ENCODE measurements around the gene RAPGEF4.
A peak's percentile ranks its signal among the peaks of the same experiment; 100 is the strongest.

The RAPGEF4 gene

DNA sequence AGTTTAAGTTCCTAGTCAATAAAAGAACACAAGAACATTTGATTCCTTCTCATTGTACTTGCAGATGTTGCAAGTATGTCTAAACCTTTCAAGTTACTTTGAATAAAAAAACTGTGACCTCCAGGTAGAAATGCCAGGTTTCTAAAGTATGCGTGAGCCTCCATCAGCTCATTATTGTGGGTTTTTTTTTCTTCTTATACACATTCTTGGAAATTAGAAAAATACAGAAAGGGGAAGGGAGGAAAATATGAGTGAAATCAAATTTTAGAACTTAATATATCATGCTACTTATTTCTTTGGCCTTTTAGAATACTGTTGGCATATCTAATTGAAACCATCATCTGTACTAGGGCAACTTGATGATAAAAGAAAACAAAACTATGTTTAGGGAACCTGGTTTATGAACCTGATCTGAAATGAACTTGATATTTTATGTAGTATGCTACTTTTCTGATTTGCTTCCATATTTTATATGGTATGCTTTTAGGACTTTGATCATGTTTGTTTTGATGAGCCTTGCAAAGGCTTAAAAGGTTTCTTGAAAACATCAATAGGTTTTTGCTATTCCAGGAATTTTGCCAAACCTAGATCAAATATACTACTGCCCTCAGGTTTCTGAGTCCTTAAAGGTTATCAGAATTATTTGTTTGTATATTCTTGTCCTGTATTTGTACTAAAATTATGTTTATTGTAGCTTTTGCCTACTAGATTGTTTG is 209.3 kb downstream of the RAPGEF4 start:
- no peak for DNase-seq

DNA sequence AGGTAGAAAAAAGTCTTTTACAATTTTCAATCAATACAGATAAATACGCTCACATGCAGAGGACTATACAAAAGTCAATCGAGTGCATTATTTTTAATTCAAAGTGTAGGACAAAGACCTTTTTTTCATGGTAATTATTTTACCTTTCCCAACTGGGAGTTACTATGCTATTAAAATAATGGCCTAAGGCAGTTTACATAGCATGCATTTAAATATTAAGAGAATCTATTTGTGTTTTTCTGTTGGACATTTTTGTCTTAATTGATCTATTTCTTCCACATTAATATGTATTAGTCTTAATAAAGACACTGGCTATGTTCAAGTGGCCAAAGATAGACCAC is 209.8 kb downstream of the RAPGEF4 start:
- no peak for DNase-seq

DNA sequence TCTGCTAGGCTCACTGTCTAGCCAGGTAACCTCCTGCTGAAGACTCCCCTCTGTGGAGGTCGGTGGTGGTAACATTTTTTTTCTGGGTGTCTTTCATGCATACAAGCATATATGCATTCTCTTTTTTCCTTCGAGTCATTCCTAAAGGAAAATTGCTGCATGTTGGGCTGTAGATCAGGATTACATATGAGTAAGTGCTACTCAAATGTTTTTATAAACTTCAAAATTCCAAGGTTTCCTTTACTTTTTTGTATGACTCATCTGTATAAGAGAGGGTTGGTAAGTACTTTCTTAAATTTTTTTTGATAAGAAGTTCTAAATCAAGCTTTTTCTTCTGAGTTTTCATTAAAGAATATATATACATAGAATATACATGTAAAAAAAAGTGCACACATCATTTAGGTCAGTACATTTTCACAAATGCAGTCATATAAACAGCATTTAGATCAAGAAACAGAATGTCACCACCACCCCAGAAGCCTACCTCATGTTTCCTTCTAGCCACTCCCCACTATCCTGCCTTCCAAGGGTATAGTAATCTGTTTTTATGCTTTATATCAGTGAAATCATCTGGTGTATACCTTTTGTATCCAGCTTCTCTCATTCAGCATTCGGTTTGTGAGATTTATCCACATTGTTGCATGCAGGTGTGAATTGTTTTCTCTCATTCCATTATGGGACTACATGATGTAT is 212.0 kb downstream of the RAPGEF4 start:
- DNase-seq = no peak

DNA sequence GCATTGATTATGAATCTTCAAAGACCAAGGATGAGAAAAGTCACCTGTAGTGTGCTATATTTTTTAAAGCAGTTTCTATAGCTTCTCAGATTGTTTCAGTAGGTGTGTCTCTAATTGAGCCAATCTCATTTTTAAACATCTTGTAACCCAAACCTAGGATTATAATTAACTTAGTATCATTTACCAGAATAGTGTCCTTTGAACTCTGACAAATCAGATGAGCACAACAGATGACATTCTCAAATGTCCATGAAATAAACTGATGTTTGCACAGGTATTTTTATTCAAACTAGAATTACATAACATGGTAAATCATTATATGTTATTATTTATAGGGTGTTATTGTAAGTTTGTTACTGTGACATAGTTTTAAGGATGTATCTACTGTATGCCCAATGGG is 213.9 kb downstream of the RAPGEF4 start:
- DNase-seq = no peak

DNA sequence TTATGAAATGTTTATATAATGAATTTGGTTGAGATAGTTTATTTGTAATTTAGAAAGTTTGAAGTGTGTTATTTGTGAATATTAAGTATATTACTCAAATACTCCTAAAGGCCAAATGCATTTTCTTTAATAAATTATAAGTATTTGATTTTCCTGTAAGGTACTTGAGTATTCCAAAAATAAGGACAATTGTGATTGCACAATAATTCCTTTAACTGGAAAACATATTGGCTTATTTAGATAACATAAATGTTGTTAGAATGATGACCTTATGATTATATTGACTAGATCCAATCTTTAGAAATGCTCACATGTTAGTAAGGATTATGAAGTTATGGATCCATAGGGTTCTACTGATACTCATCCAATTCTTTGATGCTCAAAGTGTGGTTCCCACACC is 214.9 kb downstream of the RAPGEF4 start:
- DNase-seq = no peak

DNA sequence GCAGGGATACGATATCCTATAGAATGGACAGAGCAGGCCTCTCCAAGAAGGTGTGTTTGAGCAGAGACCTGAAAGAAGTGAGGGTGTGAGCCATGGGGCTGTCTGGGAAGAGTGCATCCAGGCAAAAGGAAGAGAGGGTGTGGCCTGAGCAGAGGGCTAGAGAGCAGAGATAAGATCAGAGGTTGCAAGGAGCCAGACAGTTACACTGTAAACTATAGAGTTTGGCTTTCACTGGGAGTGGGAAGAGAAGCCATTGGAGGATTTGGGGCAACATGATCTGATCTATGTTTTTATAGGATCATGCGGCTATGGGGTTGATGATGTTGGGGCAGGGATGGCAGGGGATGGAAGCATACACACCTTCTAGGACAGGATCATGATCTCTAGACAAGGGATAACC is 215.9 kb downstream of the RAPGEF4 start:
- DNase-seq = no peak

DNA sequence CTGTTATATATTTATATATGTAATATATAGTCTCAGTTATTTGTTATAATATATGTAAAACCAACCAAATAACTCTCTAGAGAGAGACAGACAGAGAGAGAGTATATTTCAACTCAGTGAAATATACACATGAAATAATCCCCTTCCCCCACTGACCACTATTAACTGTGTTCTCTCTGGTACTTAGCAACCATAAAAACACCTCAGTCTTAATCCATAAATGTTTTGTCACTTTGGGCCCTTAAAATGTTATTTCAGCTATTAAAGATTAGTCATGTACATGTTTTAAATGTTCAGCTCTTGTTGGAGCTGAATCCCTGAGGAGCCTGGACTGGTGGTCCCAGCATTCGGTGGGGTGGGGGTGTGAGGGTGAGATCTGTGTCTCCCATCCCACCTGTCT is 217.8 kb downstream of the RAPGEF4 start:
- DNase-seq = no peak

DNA sequence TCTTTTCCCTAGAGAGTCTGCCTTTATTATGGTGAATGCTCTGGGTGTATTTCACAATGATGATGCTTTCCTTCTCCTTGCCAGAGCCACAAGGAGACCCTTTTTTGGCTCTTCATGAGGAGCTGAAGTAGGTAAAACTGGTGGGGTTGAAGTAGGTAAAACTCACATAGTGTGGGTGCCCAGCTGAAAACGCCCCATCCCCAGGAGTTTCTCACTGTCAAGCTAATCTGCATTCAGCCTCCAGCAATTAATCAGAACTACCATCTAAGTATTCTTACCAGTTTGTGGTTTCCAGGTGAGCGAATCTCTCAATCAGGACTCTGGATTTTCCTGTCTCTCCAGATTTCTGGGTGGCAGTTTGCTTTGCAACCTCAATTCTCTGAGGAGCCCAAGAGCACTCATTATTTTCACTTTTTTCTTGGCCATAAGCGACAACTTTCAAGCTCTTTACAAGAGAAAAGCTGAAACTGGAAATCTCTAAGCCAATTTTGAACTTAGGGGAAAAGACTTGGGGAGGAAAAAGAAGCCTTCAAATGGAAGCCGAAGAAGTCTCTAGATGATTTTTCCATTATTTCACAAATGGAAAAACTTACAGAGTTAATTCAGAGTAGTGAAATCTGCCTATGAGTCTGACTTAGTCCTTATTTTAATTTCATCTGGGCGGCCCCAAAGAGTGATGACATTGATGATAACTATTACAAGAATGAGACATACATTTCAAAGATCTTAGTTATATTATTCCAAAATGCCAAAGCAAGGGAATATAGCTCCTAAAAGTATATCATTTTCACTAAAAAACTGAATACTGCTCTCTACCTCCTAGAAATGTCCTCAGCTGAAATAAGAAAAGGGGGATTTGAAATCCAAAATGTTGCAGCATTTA is 218.6 kb downstream of the RAPGEF4 start:
- no peak for DNase-seq

DNA sequence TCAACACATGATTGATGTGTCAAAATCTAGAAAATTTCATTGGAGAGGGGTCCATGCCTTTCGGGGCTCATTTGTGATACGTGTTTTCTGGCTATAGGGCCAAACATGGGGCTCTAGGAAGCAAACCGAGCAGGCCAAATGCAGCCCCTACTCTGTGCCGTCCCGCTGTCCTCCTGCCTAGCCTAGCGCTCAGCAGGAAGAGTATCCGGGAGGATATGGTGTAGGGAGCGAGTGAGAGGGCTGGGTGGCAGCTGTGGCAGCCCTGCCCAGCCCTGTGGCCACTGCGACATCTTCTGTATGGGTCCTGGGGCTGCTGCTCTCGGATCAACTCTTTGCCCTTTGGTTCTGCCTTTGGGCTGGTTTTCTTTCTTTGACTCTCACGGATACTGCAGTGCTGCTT is 219.9 kb downstream of the RAPGEF4 start:
- DNase-seq = no peak

DNA sequence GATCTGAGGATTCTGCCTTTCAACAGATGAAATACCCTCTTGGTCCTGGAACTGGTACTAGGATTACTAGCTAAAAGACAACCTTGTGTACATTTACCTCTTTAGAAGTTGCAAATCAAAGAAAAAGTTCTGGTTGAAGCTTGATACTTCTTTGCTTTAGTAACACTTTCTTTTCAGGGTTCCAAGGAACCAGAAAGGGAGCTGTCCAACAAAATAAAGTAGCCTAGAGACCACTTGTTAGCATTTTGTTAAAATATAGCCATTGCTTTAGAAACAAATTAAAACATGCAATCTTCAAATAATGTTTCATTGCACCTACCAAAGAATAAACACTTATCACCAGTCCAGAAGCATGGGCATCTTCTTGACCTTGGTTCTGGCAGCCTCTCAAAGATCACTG is 222.1 kb downstream of the RAPGEF4 start:
- no peak for DNase-seq

DNA sequence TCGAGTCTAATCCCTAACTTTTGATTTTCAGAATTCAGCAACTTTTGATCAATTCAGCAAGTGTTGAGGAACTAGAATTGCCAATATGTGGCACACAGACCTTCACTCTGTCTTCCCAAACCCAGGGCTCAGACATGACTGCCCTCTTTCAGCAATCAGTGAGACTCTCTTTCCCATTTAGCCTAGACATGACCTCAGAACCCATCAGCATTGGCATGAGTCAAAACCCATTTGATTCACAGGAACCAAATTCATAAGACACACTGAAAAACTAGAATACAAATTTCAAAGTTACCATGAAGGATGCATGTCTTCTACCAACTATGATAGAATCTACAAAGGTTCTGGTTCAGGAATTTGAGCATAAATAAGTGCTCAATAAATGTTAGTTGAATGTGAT is 226.4 kb downstream of the RAPGEF4 start:
- no peak for DNase-seq

DNA sequence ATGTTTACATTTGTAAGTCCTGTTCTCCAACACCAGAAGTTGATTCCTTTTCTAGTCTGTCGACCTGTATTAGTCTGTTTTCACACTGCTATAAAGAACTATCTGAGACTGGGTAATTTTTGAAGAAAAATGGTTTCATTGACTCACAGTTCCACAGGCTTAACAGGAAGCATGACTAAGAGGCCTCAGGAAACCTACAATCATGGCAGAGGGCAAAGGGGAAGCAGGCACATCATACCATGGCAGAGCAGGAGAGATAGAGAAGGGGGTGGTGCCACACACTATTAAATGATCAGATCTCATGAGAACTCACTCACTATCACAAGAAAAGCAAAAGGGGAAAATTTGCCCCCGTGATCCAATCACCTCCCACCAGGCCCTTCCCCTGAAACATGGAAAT is 227.2 kb downstream of the RAPGEF4 start:
- peak; percentile 30 for DNase-seq

DNA sequence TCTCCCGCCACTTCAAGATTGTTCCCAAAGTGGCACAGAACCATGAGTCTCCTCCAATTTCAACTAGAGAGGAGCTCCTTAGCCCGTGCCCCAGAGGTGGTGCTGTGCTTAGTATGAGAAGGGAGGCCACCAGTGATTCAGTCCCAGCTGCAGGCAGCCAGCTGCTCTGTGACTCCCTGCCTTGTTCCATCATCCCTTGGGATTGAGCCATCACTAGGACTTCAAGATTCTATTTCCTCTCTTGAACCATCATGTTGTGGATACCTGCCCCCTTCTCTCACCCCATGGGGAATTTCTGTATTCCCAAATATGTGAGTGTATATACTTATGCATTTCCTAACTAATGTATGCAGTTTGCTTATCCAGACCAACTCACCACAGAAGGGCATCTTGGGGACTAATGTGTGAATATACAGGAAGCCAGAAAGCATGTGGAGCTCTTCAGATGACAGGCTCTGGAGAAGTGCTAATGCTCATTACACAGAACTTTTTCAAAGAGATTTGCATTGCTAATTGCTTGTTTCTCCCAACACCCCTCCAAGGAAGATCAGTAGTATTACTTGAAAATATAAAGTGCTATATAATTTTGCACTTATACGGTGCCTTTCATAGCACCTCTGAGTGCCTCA is 229.0 kb downstream of the RAPGEF4 start:
- DNase-seq = no peak

DNA sequence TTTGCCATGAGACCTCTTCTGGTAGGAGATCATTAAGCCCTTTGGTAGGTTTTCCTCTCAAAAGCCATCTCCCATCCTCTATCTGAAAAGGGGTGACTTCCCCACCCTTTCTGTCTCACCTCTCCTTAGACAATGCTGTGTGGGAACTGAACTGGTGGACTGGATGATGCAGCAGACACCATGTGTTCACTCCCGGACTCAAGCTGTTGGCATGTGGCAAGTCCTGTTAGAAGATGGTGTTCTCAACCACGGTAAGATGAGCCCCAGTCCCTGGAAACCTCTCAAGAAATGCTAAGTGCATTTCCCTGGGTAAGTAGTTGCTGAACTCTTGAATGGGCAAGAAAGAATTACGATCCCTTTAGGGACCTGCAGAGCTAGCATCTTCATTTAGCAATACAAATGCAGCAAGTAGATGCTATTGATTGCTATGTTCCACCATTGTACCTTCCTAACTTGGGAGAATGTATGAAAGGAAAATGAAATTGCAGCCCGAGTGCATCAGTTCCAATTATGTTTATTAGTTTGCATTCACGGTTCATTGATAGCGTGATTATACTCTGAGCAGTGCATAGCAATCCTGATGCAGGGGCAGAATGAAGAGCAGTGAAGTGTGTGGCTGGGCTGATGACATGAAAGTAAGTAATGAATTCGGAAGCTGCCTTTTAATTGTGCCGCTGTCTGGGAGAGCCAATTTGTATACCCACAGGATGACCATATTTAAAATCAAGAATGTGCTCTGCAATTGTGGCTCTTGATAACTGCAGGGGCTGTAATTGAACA is 230.0 kb downstream of the RAPGEF4 start:
- DNase-seq = no peak

DNA sequence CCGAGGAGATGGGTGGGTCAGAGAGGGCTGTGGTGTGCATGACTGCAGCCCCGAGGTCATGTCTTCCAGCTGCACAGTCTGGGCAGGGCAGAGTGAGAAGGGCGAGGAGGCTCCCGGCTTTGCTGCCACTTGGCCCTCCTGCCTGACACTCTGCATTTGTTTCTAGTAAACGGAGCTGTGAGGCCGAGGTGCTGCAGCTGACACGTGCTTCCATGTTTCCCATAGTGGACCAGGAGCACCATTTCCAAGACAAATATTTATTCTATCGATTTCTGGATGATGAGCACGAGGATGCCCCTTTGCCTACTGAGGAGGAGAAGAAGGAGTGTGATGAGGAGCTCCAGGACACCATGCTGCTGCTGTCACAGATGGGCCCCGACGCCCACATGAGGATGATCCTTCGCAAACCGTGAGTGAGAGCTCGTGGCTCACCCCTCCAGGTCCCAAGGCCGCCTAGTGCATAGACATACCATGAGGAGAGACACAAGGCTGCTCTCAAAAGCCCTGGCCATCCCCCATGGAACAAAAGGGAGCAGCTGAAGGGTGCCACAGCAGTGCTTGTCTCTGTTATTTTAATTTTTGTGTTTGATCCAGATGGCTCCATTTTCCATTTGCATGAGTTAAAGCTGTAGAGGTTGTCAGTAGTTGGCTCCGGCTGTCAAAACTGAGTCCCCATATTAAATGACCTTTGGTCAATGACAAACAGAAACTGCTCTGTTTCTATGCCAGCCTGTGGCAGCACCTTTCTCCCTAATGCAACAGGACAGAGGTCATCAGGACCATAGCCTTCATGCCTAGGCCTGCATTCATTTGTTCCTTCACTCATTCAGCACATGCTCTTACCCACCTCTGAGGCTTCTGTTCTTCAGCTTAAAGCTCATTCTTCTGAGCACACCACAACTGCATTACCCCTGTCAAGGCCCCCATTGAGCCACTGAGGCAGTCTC is 231.7 kb downstream of the RAPGEF4 start:
- no peak for DNase-seq

DNA sequence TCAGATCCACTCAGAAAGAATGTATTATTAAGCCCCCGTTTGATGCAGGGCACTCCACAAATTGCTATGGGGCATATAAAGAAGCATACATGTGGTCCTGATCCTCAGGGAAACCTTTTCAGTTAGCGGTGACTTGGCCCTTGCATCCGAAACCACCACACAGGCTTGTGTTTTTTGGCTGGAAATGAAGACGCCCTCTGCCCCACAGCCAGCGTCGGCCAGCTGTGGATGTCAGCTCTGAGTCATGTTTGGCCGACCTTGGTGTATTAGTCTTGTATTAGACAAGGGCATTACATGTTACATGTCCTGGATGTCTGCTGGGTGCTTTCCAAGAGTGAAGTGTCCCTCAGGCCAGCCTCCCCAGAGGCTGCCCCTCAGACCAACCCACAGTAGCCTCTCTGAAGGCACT is 232.4 kb downstream of the RAPGEF4 start:
- no peak for DNase-seq

DNA sequence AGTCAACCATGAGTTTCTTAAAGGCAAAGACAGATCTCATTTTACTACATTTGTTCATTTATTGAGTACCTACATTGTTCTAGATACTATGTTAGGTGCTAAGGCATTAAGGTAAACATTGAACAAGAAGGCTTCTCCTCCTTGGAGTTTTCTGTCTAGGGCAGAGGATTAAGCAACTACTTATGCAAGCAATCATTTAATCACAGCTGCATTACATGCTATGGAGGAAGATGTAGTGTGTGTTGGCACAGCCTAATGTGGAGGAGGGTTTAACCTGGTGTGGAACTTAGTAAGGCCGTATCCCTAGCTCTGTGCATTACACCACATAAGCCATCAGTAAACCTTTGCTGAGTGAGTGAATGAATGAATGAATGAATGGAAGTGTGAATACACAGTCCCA is 233.5 kb downstream of the RAPGEF4 start:
- no peak for DNase-seq

DNA sequence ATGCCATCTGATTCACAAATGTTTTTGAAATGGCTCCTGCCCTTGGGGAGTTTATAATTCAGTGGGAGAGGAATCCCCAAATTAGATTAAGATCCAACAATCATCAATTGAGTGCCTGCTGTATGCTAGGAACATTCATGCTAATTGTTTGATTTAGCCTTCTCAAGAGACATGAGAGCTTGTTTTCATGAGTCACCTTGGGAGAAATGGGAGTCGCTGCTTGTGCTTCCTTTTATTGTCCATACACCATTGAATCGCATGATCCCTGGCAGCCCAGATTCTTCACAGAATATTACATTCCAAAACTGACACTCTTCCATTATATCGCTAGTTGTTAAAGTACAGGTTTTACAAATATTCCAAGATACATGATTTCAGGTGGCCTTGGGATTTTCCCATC is 234.0 kb downstream of the RAPGEF4 start:
- no peak for DNase-seq

DNA sequence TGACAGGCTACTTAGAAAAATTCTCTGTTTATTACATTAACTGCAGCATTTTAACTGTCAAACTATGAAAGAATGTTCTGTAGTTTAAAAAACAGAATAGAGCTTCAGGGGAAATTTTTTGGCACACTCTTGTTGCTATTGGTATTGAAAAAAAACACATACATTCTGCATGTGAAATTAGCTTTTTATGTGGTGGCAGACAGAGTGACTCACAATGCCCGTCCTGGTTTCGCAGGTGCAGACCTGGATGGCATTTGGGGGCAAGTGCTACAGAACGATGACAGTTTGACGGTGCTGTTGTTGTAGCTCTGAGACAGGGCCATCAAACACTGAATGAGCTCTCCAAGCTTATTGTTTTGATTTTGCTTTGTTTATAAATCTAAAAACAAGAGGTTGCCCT is 235.0 kb downstream of the RAPGEF4 start:
- DNase-seq = peak; percentile 54

DNA sequence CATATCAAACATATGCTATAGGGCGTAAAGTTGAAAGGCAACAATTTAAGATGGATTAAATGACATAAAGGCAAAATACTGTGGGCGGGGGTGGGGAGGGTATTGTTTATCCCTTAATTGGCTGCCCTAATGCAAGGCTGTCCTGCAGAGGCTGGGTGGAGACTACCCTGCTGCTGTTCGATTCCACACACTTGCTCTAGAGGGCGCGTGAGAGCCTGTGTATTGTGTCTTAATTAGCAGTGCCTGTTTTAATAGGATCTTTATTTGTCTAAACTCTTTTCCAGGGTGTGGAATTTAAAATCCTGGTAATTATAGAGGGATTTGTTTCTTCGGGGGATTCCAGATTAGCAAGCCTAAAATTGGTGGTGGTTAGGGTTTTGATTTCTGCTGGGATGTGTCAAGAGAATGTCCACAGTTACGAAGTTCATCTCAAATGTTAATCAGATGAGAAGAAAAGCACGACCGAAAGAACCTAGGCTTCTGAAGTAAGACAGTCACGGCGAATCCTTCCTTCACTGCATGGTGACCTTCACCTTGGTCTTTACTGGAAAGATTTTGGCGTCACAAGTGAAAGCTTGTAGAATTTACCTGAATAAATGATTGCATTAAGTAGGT is 236.5 kb downstream of the RAPGEF4 start:
- peak; percentile 37 for DNase-seq

DNA sequence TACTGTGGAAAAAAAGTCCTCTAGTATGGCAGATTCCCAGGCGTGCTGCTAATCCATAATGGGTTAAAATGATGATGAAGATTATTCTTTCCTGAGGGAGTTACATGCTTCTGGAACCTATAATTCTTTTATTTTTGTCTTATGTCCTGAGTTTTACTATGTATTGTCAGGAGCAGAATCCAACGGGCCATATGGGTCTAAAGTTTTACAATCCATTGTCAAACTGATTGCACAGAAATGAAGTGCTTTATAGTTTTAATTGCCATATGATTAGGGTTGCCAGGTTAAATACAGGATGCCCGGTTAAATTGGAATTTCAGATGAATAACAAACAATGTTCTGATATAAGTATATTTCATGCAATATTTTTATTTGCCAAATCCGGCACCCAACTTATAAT is 239.1 kb downstream of the RAPGEF4 start:
- no peak for DNase-seq

Measured in stimulated activated CD4-positive, alpha-beta T cell treated with anti-CD3 and anti-CD28 coated beads, Interleukin-4, amount 100 ng/mL, for 24 hours (primary cell).